PC-3 (cell line): Measurements from ENCODE around the gene LMOD1.

ENCODE experiments used
- EZH2 ChIP-seq: fragments of 300-600 bp; sonication (generic); IDR thresholded peaks from one replicate; pipeline ENCODE4 v1.6.1; 2017; ENCODE audit warnings: antibody characterized with exemption, mild to moderate bottlenecking, low read length; ENCODE audit not compliant: unreplicated experiment
- TF ChIP-seq, protein P1 (sequence below): fragments of 300-600 bp; sonication (generic); conservative IDR thresholded peaks from 2 replicates; pipeline ENCODE4 v1.5.1; 2017; ENCODE audit warnings: antibody characterized with exemption, low read depth, mild to moderate bottlenecking, low read length

DNA sequence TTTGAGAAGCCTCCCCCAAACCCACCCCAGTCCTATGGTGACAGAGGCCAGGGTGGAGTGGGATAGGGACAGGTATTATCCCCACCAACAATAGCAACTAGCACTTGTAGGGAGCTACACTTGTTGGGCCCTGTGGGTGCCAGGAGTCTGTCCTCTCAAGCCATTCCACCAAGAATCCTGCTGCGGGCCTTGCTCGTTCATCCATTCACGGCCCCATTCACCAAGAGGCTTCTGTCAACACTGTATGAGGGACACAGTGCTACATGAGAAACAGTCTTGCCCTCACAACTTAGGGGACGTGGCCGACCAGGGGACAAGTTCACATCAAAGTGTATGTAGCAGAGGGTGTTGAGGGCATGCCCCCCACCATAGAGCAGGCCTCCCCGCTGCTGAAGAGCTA, 38.7 kb downstream of the LMOD1 start:
- no peak for TF ChIP-seq EZH2
- TF ChIP-seq, protein P1, sequence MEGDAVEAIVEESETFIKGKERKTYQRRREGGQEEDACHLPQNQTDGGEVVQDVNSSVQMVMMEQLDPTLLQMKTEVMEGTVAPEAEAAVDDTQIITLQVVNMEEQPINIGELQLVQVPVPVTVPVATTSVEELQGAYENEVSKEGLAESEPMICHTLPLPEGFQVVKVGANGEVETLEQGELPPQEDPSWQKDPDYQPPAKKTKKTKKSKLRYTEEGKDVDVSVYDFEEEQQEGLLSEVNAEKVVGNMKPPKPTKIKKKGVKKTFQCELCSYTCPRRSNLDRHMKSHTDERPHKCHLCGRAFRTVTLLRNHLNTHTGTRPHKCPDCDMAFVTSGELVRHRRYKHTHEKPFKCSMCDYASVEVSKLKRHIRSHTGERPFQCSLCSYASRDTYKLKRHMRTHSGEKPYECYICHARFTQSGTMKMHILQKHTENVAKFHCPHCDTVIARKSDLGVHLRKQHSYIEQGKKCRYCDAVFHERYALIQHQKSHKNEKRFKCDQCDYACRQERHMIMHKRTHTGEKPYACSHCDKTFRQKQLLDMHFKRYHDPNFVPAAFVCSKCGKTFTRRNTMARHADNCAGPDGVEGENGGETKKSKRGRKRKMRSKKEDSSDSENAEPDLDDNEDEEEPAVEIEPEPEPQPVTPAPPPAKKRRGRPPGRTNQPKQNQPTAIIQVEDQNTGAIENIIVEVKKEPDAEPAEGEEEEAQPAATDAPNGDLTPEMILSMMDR: no peak
